ENCODE results near the gene FCGR2B.

GRCh38 chr1:161688946-161689345, 26.0 kb downstream of the FCGR2B start:
- TF ChIP-seq EZH2 (IDR thresholded peaks at IDR 0.05; ENCODE audit: low read length, unreplicated experiment): no peak
- TF ChIP-seq, protein P1, sequence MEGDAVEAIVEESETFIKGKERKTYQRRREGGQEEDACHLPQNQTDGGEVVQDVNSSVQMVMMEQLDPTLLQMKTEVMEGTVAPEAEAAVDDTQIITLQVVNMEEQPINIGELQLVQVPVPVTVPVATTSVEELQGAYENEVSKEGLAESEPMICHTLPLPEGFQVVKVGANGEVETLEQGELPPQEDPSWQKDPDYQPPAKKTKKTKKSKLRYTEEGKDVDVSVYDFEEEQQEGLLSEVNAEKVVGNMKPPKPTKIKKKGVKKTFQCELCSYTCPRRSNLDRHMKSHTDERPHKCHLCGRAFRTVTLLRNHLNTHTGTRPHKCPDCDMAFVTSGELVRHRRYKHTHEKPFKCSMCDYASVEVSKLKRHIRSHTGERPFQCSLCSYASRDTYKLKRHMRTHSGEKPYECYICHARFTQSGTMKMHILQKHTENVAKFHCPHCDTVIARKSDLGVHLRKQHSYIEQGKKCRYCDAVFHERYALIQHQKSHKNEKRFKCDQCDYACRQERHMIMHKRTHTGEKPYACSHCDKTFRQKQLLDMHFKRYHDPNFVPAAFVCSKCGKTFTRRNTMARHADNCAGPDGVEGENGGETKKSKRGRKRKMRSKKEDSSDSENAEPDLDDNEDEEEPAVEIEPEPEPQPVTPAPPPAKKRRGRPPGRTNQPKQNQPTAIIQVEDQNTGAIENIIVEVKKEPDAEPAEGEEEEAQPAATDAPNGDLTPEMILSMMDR (conservative IDR thresholded peaks at IDR 0.05; ENCODE audit: low read depth, low read length): no peak

Measured in PC-3 (cell line).